Neural cell (in vitro differentiated cells): ENCODE results near the gene ACY1. TPM values are rescaled to one million over a fixed set of nuclear protein-coding genes. Genes with fewer than 3 reads are reported as not detected.

Experiments used
- H2AFZ ChIP-seq: fragments of 200-600, 300-800 bp; sonication (generic), shearing (Covaris generic); 2 replicates; pipeline ENCODE4 v1.6.0; 2014; ENCODE audit warnings: low read depth, mild to moderate bottlenecking, antibody characterized with exemption, low read length, moderate library complexity
- H3F3A ChIP-seq: fragments of 200-600 bp; shearing (Covaris generic); 2 replicates; pipeline ENCODE4 v1.6.1; 2016; ENCODE audit warnings: mild to moderate bottlenecking, moderate library complexity, mixed read lengths, antibody characterized with exemption, low read length; ENCODE audit not compliant: insufficient read depth, poor library complexity, severe bottlenecking
- H3K27ac ChIP-seq: fragments of 200-600, 300-800 bp; sonication (generic), shearing (Covaris generic); 2 replicates; pipeline ENCODE4 v1.5.1; 2014; ENCODE audit warnings: mild to moderate bottlenecking, low read length, moderate library complexity
- H3K27me3 ChIP-seq: fragments of 300-800, 200-600 bp; sonication (generic), shearing (Covaris generic); 2 replicates; pipeline ENCODE4 v1.6.0; 2014; ENCODE audit warnings: mild to moderate bottlenecking, low read depth, low read length, moderate library complexity; ENCODE audit not compliant: insufficient read depth
- H3K36me3 ChIP-seq: fragments of 300-800, 200-600 bp; sonication (generic), shearing (Covaris generic); 2 replicates; pipeline ENCODE4 v1.5.1; 2014; ENCODE audit warnings: mild to moderate bottlenecking, antibody characterized with exemption, low read length, moderate library complexity; ENCODE audit not compliant: insufficient read depth
- H3K4me2 ChIP-seq: fragments of 300-800, 200-600 bp; sonication (generic), shearing (Covaris generic); 2 replicates; pipeline ENCODE4 v1.6.0; 2014; ENCODE audit warnings: mild to moderate bottlenecking, low read length
- H3K4me3 ChIP-seq: fragments of 300-800, 200-600 bp; sonication (generic), shearing (Covaris generic); 2 replicates; pipeline ENCODE4 v1.5.1; 2014; ENCODE audit warnings: mild to moderate bottlenecking, low read length, moderate library complexity
- H3K79me2 ChIP-seq: fragments of 200-600 bp; shearing (Covaris generic); replicated peaks from 2 replicates; pipeline ENCODE4 v1.6.0; 2014; ENCODE audit warnings: mild to moderate bottlenecking, low read length, moderate library complexity; ENCODE audit not compliant: insufficient read depth
- H3K9ac ChIP-seq: fragments of 300-800, 200-600 bp; sonication (generic), shearing (Covaris generic); 2 replicates; pipeline ENCODE4 v1.6.1; 2016; ENCODE audit warnings: mild to moderate bottlenecking, low read length, mixed read lengths
- H3K9me2 ChIP-seq: fragments of 200-600 bp; shearing (Covaris generic); 2 replicates; pipeline ENCODE4 v1.6.1; 2016; ENCODE audit warnings: mild to moderate bottlenecking, low read length, mixed read lengths; ENCODE audit not compliant: insufficient read depth
- H3K9me3 ChIP-seq: fragments of 200-600, 300-800 bp; sonication (generic), shearing (Covaris generic); 2 replicates; pipeline ENCODE4 v1.6.1; 2016; ENCODE audit warnings: mild to moderate bottlenecking, mixed run types, low read length, moderate library complexity, mixed read lengths
- H4K20me1 ChIP-seq: fragments of 200-600 bp; shearing (Covaris generic); 2 replicates; pipeline ENCODE4 v1.6.1; 2016; ENCODE audit warnings: mild to moderate bottlenecking, mixed run types; ENCODE audit not compliant: insufficient read depth
- EP300 ChIP-seq: fragments of 450-650 bp; conservative IDR thresholded peaks from 2 replicates; pipeline ENCODE4 v1.6.1; 2014; ENCODE audit warnings: antibody characterized with exemption, mild to moderate bottlenecking, moderate library complexity; ENCODE audit not compliant: poor library complexity, severe bottlenecking
- EZH2 ChIP-seq: fragments of 200-600, 300-800 bp; shearing (Covaris generic), sonication (generic); IDR thresholded peaks from 2 replicates; pipeline ENCODE4 v1.6.1; 2014; ENCODE audit warnings: antibody characterized with exemption, low read length, borderline replicate concordance, mild to moderate bottlenecking; ENCODE audit not compliant: insufficient read depth, poor library complexity, severe bottlenecking
- MXI1 ChIP-seq: fragments of 450-650 bp; conservative IDR thresholded peaks from 2 replicates; pipeline ENCODE4 v1.6.1; 2014; ENCODE audit warnings: antibody characterized with exemption, mild to moderate bottlenecking; ENCODE audit not compliant: poor library complexity, severe bottlenecking
- POLR2AphosphoS5 ChIP-seq: IDR thresholded peaks from 2 replicates; pipeline ENCODE4 v1.6.1; 2012
- RAD21 ChIP-seq: fragments of 450-650 bp; conservative IDR thresholded peaks from 2 replicates; pipeline ENCODE4 v1.6.1; 2014; ENCODE audit warnings: antibody characterized with exemption, mild to moderate bottlenecking, moderate library complexity
- SMC3 ChIP-seq: fragments of 450-650 bp; conservative IDR thresholded peaks from 2 replicates; pipeline ENCODE4 v1.6.1; 2014; ENCODE audit warnings: antibody characterized with exemption, mild to moderate bottlenecking, moderate library complexity; ENCODE audit not compliant: poor library complexity
- TAF1 ChIP-seq: IDR thresholded peaks from 2 replicates; pipeline ENCODE4 v1.6.1; 2012; ENCODE audit warnings: low read depth
- polyA plus RNA-seq: library from polyadenylated mRNA; depleted of rRNA; stranded (reverse); fragments of >200 nt; gene quantifications from 2 replicates; pipeline ENCODE4 v1.2.3, GENCODE V29; 2014
- TF ChIP-seq, protein P1 (sequence below): fragments of 450-650 bp; IDR thresholded peaks from 2 replicates; pipeline ENCODE4 v1.5.1; 2014; ENCODE audit warnings: antibody characterized with exemption, mild to moderate bottlenecking, moderate library complexity; ENCODE audit not compliant: poor library complexity, severe bottlenecking
- TF ChIP-seq, protein P2 (sequence below): IDR thresholded peaks from 2 replicates; pipeline ENCODE4 v1.6.1; 2012; ENCODE audit warnings: borderline replicate concordance

The ACY1 gene
- polyA plus RNA-seq, 1 donor from 2014 or later: 14.4 TPM

DNA sequence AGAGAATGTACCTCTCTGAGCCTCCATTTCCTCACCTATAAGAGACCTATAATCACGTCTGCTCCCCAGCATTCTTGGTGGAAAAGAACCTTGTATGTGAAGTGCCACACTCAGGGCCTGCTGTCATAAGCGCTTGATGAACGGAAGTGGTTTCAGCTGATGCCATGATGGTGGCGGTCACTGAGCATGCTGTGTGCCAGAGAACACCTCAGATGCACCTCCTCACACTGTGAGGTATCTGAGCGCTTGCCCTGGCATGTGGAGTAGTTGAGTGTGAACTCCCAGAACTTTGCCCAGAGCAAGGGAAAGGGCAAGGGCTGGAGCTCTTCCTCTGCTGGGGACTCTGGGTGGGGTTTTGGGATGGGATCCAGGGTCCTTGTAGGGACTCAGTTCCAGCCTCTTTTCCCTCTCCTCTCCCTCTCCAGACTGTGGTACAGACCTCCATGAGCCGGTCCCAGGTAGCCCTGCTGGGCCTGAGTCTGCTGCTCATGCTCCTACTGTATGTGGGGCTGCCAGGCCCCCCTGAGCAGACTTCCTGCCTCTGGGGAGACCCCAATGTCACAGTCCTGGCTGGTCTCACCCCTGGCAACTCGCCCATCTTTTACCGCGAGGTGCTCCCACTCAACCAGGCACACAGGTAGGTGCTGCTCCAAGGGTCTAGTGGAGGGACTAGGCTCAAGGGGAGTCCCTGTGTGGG is 5.7 kb upstream of the ACY1 start:
- TF ChIP-seq RAD21: no peak
- TF ChIP-seq TAF1: no peak
- TF ChIP-seq, protein P1, sequence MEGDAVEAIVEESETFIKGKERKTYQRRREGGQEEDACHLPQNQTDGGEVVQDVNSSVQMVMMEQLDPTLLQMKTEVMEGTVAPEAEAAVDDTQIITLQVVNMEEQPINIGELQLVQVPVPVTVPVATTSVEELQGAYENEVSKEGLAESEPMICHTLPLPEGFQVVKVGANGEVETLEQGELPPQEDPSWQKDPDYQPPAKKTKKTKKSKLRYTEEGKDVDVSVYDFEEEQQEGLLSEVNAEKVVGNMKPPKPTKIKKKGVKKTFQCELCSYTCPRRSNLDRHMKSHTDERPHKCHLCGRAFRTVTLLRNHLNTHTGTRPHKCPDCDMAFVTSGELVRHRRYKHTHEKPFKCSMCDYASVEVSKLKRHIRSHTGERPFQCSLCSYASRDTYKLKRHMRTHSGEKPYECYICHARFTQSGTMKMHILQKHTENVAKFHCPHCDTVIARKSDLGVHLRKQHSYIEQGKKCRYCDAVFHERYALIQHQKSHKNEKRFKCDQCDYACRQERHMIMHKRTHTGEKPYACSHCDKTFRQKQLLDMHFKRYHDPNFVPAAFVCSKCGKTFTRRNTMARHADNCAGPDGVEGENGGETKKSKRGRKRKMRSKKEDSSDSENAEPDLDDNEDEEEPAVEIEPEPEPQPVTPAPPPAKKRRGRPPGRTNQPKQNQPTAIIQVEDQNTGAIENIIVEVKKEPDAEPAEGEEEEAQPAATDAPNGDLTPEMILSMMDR: no peak
- no peak for TF ChIP-seq SMC3
- TF ChIP-seq, protein P2, sequence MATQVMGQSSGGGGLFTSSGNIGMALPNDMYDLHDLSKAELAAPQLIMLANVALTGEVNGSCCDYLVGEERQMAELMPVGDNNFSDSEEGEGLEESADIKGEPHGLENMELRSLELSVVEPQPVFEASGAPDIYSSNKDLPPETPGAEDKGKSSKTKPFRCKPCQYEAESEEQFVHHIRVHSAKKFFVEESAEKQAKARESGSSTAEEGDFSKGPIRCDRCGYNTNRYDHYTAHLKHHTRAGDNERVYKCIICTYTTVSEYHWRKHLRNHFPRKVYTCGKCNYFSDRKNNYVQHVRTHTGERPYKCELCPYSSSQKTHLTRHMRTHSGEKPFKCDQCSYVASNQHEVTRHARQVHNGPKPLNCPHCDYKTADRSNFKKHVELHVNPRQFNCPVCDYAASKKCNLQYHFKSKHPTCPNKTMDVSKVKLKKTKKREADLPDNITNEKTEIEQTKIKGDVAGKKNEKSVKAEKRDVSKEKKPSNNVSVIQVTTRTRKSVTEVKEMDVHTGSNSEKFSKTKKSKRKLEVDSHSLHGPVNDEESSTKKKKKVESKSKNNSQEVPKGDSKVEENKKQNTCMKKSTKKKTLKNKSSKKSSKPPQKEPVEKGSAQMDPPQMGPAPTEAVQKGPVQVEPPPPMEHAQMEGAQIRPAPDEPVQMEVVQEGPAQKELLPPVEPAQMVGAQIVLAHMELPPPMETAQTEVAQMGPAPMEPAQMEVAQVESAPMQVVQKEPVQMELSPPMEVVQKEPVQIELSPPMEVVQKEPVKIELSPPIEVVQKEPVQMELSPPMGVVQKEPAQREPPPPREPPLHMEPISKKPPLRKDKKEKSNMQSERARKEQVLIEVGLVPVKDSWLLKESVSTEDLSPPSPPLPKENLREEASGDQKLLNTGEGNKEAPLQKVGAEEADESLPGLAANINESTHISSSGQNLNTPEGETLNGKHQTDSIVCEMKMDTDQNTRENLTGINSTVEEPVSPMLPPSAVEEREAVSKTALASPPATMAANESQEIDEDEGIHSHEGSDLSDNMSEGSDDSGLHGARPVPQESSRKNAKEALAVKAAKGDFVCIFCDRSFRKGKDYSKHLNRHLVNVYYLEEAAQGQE: no peak
- TF ChIP-seq POLR2AphosphoS5: no peak
- TF ChIP-seq EP300: no peak
- no peak for TF ChIP-seq EZH2
- no peak for TF ChIP-seq MXI1
- Histone ChIP-seq H3K9me3 (no peaks in the 10 kb centered on the region), H4K20me1 (no peaks in the 10 kb centered on the region), H3K36me3 (no peaks in the 10 kb centered on the region), H3K79me2 (no peaks in the 10 kb centered on the region), H3K4me3 (no peak overlapping the region), H3K4me2 (no peak overlapping the region), H3K27ac (no peak overlapping the region), H2AFZ (no peak overlapping the region), H3K27me3 (no peaks in the 10 kb centered on the region), H3K9ac (no peak overlapping the region), H3K9me2 (no peaks in the 10 kb centered on the region), H3F3A (no peaks in the 10 kb centered on the region)

DNA sequence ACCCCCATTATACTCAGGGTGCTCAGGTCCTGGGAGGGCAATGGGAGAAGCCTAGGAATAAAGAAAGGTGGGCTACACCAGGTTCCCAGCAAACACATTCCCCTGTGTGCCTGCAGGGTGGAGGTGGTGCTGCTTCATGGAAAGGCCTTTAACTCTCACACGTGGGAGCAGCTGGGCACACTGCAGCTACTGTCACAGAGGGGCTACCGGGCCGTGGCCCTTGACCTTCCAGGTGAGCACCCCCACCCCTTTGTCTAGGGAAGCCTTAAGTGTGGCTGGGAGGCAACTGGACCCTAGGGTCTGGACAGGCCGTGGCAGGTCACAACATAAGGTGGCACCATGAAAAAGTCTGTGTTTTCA is 5.2 kb upstream of the ACY1 start:
- no peak for TF ChIP-seq TAF1
- no peak for TF ChIP-seq RAD21
- Histone ChIP-seq H4K20me1 (no peaks in the 10 kb centered on the region), H3K4me3 (no peak overlapping the region), H2AFZ (no peak overlapping the region), H3K27me3 (no peaks in the 10 kb centered on the region), H3K79me2 (no peaks in the 10 kb centered on the region), H3K4me2 (no peak overlapping the region), H3K27ac (no peak overlapping the region), H3K36me3 (no peaks in the 10 kb centered on the region), H3K9me2 (no peaks in the 10 kb centered on the region), H3K9ac (no peak overlapping the region), H3K9me3 (no peaks in the 10 kb centered on the region), H3F3A (no peaks in the 10 kb centered on the region)

DNA sequence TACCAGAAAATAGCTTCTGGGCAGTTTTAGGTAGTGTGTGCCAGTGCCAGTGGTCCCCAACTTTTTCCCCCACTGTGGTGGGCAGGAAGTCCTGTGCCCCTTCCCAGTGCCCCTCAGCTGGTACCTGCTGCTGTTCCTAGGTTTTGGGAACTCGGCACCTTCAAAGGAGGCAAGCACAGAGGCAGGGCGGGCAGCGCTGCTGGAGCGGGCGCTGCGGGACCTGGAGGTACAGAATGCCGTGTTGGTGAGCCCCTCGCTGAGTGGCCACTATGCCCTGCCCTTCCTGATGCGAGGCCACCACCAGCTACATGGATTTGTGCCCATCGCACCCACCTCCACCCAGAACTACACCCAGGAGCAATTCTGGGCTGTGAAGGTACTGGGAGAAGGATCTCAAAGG is 3.1 kb upstream of the ACY1 start:
- H3K27ac ChIP-seq: no peak overlapping the region

More for the DNA sequence above, 3.1 kb upstream of the ACY1 start:
- Histone ChIP-seq H3K4me3 (no peak overlapping the region), H3K27me3 (no peaks in the 10 kb centered on the region), H3K79me2 (no peaks in the 10 kb centered on the region), H4K20me1 (no peaks in the 10 kb centered on the region), H3F3A (no peaks in the 10 kb centered on the region), H3K9me3 (no peaks in the 10 kb centered on the region), H3K4me2 (no peak overlapping the region), H2AFZ (no peak overlapping the region), H3K9me2 (no peaks in the 10 kb centered on the region), H3K9ac (no peak overlapping the region), H3K36me3 (no peaks in the 10 kb centered on the region)
- TF ChIP-seq SMC3 (no peak), EZH2 (no peak), EP300 (no peak), RAD21 (no peak), TAF1 (no peak), POLR2AphosphoS5 (no peak), MXI1 (no peak)
- TF ChIP-seq, protein P1: no peak
- TF ChIP-seq, protein P2: no peak
